ENCODE data around the gene MEX3B.

The MEX3B gene

GRCh38 chr15:82066455-82066854 is 20.6 kb upstream of the MEX3B start:
- no peaks in the 10 kb centered on the region; the same call in 1 of the 2 replicates for H3K27me3 ChIP-seq (replicated peaks; ENCODE audit: control insufficient read depth, insufficient read depth, low read length)
- TF ChIP-seq CTCF (IDR thresholded peaks at IDR 0.05; ENCODE audit: insufficient read depth, low read length, poor library complexity, severe bottlenecking), result no peak
- no peak for DNase-seq (ENCODE audit: extremely low read depth, insufficient read length)
- no peak overlapping the region for H3K4me3 ChIP-seq (replicated peaks; ENCODE audit: low read depth, low read length)
- H3K36me3 ChIP-seq (ENCODE audit: control insufficient read depth, insufficient read depth, low read length), result no peaks in the 10 kb centered on the region

GRCh38 chr15:82064824-82065223 is 19.0 kb upstream of the MEX3B start:
- no peak for TF ChIP-seq CTCF (IDR thresholded peaks at IDR 0.05; ENCODE audit: insufficient read depth, low read length, poor library complexity, severe bottlenecking)
- Histone ChIP-seq H3K27me3 (replicated peaks; ENCODE audit: control insufficient read depth, insufficient read depth, low read length) (no peaks in the 10 kb centered on the region; the same call in 1 of the 2 replicates), H3K36me3 (ENCODE audit: control insufficient read depth, insufficient read depth, low read length) (no peaks in the 10 kb centered on the region), H3K4me3 (replicated peaks; ENCODE audit: low read depth, low read length) (no peak overlapping the region)
- no peak for DNase-seq (ENCODE audit: extremely low read depth, insufficient read length)

- H3K36me3 ChIP-seq (ENCODE audit: control insufficient read depth, insufficient read depth, low read length), result no peaks in the 10 kb centered on the region
- no peaks in the 10 kb centered on the region; the same call in none of the 2 replicates for H3K27me3 ChIP-seq (replicated peaks; ENCODE audit: control insufficient read depth, insufficient read depth, low read length)
- no peak for DNase-seq (ENCODE audit: extremely low read depth, insufficient read length)
- no peak overlapping the region for H3K4me3 ChIP-seq (replicated peaks; ENCODE audit: low read depth, low read length)
- no peak for TF ChIP-seq CTCF (IDR thresholded peaks at IDR 0.05; ENCODE audit: insufficient read depth, low read length, poor library complexity, severe bottlenecking)
Observed at GRCh38 chr15:82062479-82063454, 16.9 kb upstream of the MEX3B start.

- no peaks in the 10 kb centered on the region for H3K36me3 ChIP-seq (ENCODE audit: control insufficient read depth, insufficient read depth, low read length)
- no peak for TF ChIP-seq CTCF (IDR thresholded peaks at IDR 0.05; ENCODE audit: insufficient read depth, low read length, poor library complexity, severe bottlenecking)
Observed at GRCh38 chr15:82060817-82061216, 15.0 kb upstream of the MEX3B start.

GRCh38 chr15:82058517-82059204 is 12.8 kb upstream of the MEX3B start:
- H3K4me3 ChIP-seq (replicated peaks; ENCODE audit: low read depth, low read length), result no peak overlapping the region
- no peaks in the 10 kb centered on the region; the same call in none of the 2 replicates for H3K27me3 ChIP-seq (replicated peaks; ENCODE audit: control insufficient read depth, insufficient read depth, low read length)
- no peak for TF ChIP-seq CTCF (IDR thresholded peaks at IDR 0.05; ENCODE audit: insufficient read depth, low read length, poor library complexity, severe bottlenecking)
- no peaks in the 10 kb centered on the region for H3K36me3 ChIP-seq (ENCODE audit: control insufficient read depth, insufficient read depth, low read length)
- no peak for DNase-seq (ENCODE audit: extremely low read depth, insufficient read length)

More at GRCh38 chr15:82060817-82061216, 15.0 kb upstream of the MEX3B start:
- H3K27me3 ChIP-seq (replicated peaks; ENCODE audit: control insufficient read depth, insufficient read depth, low read length), result no peaks in the 10 kb centered on the region; the same call in none of the 2 replicates
- no peak overlapping the region for H3K4me3 ChIP-seq (replicated peaks; ENCODE audit: low read depth, low read length)
- DNase-seq (ENCODE audit: extremely low read depth, insufficient read length), result no peak
